Measurements from ENCODE around the gene OR1G1.

- TF ChIP-seq FOXM1 (IDR thresholded peaks at IDR 0.05; ENCODE audit: borderline replicate concordance) = no peak
- TF ChIP-seq NFRKB (IDR thresholded peaks at IDR 0.05) = no peak
- no peak for TF ChIP-seq SP1 (IDR thresholded peaks at IDR 0.05)
- TF ChIP-seq FOXA1 (IDR thresholded peaks at IDR 0.05) = no peak
- no peak for TF ChIP-seq BHLHE40 (IDR thresholded peaks at IDR 0.05; ENCODE audit: borderline replicate concordance)
- no peak for TF ChIP-seq FOXK2 (IDR thresholded peaks at IDR 0.05)
- no peak for TF ChIP-seq ZNF384 (IDR thresholded peaks at IDR 0.05)
- no peak for TF ChIP-seq ARNT (IDR thresholded peaks at IDR 0.05)
- no peak for TF ChIP-seq TARDBP (IDR thresholded peaks at IDR 0.05)
- no peak for TF ChIP-seq SUZ12 (IDR thresholded peaks at IDR 0.05)
Observed at GRCh38 chr17:3167574-3167973, 40.2 kb upstream of the OR1G1 start.

All from HEK293T (cell line).